NCI-H82 (cell line): Measurements from ENCODE around the gene ATP8B4.
"Not testable (repeated sequence)": the region's sequence is repeated elsewhere in the genome, so short reads cannot be mapped to it uniquely, and the experiment has no call there.

Experiments
- DNase-seq: peaks from one replicate; lab custom pipeline; 2025; lab: John Stamatoyannopoulos, UW

The ATP8B4 gene

DNA sequence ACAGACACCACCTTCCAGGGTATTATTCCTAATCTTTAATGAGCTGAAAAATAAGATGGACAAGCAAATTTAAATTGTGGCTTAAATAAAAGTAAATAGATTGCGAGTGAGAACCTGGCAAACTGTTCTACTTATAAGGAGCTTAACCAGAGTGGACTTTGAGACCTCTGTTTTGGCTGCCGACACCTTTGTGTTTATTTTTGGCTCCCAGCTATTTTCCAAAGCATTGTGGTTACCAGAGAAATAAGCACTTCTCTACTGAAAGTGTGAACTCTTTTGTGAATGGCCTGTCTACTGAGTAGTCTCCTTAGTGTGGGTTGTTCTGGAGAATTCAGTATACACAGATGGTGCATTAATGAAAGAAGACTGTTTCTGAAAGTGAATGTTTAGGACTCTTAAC lies 109.4 kb downstream of the ATP8B4 start:
- no peak for DNase-seq

DNA sequence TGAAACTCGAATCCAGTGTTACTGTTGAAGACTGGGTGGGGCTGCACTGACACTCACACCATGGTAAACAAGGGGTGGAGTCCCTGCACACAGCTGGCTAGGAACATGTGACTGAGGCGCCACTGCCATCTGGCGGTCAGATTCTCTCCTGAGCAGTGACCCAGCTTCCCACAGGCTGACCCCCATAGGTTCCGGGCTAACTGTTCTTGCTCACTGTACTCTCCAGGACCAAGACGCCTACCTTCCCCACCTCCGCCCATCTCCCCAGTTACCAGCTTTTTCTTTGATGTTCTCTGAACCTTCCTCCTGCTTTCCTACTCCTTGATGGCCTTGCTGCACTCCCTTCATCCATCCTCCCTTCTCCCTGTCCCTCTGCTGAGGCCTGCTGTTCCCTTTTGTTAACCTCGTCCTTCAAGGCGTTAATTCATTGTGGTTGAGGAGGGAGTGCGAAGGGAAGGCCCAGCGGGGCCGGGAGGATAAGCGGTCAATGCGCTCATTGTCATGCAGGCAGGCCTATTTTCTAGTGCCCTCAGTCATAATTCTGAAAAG lies 115.2 kb downstream of the ATP8B4 start:
- peak; percentile 93 for DNase-seq

DNA sequence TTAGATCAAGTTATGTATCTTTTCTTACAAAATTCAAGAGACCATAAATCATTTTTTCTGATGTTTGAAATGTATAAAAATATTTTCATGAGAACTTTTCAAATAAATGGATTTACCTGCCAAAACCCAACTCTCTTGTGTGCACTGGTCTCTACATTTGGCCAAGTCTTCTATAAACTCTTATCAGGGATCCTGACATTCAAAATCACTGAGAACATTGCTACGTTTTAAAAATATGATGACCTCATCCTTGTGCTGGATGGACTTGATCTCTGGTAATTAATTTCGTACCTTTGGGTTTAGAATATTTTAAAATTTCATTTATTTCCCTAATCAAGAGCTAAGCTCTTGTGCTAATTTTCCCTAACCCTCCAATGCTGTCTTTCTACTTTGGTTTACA lies 127.4 kb downstream of the ATP8B4 start:
- no peak for DNase-seq

DNA sequence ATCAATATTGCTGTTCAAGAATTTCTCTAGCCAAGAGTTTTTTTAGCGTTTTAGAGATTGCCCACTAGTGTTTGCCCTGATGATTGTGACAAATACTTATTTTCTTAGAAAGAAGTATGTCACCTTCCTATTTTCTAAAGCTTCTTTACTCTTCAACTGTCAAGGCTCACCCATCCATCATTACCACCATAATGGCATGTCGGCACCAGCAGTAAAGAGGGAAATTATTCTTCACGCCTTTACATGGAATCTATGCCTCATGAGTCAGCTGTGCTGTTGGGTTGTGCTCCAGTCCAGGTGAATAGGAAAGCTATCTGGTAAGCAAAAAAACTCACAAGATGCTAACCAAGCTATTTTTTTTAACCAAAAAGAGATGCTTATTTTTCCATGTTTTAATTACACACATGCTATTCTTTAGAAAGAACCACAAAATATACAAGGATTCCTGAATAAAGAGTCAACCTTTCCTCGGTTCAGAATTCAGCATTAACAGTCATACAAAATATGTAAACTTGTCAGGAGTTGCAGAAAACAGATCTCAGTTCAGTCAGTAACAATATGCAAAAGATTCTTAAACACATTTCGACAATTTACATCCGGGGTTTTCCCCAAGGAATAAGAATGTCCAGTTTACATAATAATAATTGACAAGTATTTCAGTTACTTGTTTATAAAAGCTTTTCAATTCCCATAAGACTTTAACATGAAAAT lies 128.0 kb downstream of the ATP8B4 start:
- DNase-seq, result no peak

DNA sequence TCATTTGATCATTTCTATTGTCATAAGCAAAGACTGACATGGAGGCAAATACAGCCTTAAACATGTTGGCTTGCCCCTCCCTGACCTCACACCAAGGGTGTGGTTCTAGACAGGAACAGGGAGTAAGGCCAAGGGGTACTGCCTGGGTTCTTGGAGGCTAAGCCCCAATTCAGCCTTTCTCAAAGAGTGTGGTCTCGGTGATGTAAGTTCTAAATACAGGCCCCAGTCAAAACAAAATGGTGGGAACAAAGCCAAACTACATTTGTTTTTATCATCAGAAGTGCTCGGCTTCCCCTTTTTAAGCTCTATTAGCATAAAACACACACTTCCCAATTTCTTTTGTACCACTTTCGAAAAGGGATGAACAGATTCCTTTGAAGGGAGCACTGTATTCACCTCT lies 129.5 kb downstream of the ATP8B4 start:
- DNase-seq, result no peak

DNA sequence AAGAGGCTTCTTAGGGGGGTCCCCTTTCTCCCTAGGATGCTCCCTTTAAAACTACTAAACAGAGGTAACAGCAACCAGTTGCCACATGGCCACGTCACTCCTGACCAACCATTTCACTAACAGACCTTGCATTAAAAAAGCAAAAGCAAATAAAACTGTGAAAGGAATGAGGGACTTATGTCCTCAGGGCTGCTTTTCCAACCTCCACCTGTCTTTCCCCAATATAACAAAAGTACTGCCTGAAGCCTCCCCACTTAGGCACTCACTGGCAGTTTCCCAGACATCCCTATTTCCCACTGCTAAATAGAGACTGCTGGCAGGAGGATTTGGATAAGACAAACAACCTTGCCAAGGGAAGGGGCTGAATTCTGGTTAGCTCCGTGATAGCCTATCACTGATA lies 130.3 kb downstream of the ATP8B4 start:
- DNase-seq, result peak; percentile 13

DNA sequence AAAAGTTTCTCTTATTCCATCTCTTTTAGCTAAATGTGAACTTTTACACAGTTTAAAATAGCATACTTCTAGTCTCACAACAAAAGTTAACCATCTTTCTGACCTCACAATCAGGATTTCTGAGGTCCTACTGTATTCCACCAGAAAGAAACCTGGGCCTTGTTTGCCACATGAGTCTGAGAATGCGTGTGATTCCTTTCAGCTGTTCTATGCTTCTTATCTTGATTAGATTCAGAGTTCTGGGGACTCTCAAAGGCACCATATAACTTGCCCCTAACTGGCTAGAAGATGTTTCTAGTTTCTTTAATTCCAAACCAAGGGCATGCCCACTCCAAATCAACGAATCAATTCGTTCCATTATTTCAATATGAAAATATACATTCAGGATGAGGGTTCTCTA lies 131.1 kb downstream of the ATP8B4 start:
- DNase-seq, result no peak

DNA sequence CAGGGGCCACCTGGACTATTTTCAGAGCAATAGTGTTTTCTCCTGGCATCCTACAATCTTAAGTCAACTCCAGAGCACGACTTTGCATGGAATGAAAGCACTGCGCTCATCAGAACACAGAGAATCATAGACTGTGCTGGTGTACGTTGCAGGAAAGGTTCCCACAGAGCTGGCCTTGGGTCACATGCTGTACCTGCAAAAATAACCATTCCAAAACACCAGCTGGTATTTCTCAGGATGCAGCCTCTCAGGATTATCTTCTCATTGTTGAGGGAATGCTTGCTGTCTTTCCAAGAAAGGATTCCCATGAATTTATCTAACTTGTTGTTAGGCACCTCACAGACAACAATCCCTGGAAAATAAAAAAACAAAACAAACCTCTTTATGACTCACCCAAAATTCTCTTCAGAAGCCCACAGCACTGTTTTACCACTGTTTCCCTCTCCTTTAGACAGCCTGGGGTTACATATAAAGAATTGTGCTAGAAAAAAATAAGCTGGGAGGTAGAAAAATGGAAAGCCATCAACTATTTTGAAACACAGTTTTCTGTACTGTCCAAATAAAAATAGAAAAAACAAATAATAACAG lies 131.7 kb downstream of the ATP8B4 start:
- DNase-seq, result peak; percentile 50

DNA sequence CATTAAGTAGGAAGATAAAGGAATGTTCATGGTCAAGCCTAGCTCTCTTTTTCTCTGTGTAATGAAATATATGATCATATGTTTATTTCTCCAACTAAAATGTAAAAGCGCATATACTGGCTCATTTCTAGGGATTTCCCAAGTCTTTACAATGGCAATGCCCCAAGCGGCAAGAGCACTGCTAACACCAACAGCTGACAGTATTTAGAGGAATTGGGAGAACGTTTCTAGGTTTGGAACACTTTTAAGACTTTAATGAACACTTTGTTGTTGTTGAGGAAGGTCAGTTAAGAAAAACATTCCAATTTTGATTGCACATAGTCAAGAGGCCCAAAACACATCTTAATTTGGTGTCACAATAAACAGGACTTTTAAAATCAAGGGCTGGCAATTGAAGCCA lies 132.7 kb downstream of the ATP8B4 start:
- DNase-seq, result no peak

DNA sequence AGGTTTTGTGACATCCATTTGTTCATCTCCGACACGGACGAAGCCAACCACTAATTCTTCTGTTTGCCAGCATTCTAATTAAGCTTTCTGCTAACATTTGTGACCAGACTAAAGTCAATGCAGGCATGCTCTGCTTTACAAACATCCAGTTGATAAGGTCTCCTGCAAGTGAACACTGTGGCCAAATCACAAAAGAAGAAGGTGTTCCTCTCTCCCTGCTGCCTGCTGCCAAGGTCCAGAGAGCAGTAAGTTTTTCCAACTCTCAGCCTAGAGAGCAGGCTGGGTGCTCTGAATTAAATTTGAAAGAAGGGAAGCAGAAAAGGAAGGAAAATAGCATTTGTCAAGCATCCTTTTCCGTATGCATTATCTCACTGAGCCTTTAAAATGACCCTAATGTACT lies 133.6 kb downstream of the ATP8B4 start:
- no peak for DNase-seq

DNA sequence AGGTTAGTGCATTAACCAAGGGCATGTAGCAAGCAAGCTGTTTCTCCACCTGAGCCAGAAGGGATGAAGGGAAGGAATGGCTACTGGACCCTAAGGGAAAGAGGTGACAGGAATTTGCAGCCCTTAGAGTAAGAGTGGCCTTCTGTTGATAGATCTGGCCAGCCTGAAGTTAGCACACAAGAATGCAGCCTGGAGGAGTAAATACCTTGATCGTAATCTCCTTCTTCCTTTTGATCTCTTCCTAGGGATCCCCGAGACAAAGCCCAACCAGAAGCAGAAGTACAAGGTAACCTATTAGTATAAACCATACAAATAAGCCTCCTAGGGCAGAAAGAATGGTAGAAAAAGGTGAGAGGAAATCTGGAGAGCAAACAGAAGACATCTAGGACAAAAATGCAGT lies 134.6 kb downstream of the ATP8B4 start:
- no peak for DNase-seq

DNA sequence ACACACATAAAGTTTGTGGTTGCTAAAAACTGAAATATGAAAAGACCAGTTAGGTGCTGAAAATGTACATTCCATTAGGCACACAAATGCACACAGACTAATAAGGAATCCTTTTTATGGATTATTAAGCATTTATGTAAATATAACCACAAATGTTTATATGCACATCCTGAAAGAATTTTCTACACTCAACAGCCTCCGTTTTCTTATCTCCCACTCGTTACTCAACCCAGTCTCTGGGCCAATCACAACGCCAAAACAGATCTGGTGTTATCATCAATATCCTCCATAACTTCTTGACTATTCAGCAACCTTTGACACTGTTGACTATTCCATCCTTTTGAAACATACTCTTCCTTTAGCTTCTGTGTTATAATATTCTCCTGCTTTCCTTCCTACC lies 136.4 kb downstream of the ATP8B4 start:
- DNase-seq, result no peak

DNA sequence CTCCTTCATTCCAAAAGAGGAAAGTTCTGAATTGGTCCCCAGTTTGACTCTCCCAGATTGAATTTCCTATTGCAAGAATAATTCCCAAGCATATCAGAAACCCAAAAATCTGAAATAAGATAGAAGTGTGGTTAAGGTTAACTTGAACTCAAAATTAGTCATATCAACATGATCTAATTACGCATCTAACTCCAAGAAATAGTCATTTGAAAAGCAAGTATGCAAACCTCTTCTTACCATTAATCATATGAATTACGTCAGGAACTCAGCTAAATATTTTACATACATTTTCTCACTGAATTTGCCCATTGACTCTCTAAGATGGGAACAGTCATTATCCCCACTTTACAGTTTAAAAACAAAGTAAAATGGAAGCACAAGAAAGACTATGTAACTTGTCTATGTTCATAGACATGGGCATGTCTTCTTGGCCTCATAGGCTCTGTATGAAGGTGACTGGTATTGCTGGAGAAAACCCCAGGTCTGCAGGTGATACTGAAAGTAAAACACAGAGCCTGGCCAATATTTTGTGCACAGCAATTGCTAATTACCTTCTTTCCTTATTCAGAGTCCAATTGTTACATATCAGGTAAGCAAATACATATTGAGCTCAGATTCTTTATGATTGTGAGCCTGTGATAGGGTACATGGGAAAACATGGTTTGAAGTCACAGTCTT lies 139.2 kb downstream of the ATP8B4 start:
- DNase-seq, result no peak

DNA sequence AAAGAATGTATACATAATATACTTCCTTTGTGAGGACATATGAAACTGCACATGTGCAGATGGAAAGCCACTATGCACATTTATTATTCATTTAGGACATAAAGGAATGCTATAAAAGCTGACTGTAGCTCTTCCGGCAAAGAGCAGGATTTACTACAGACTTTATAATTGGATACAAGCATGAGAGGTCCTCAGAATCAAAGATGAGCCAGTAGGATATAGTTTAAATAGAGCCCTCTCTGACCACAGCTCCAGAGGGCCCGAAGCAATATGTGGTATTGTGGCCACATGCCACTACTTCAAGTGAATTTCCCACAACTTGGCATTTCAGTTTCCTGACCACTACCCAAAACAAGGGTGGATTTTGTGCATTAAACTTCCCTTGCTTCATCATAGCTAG lies 140.9 kb downstream of the ATP8B4 start:
- DNase-seq, result peak; percentile 49

DNA sequence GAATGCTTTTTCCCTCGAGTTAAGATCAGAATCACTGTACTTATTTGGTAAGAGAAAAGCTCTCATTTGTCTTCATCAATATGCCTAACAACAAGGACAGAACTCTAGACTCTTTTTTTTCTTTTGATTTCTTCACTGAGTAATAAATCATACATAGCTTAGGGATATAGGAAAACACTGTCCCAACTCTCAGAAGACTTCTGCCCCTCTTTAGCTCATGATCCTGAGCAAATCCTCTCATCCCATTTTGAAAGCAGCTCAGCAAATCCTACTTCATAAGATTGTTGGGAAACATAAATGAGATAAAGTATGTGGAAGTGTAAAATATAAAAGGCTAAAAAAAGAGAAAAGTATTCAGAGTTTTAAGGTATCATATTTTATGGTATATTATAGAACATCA lies 141.7 kb downstream of the ATP8B4 start:
- DNase-seq, result peak; percentile 48

DNA sequence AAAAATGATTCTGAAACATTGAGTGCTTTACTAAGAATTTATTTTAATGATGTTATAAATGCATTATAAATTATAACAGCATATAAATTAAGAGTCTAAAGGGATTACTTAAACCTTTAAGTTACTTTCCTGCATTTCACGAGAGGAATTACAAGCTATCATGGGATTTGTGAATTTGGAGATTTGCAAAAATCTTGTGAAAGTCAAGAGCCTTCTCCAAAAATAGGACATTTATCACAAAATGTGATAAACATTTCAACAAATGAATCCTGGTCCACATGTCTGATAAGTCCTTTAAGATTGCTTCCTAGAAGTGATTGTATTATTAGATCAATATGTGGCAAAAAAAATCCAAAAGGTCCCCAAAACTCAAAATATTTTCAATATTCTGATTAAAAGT lies 154.5 kb downstream of the ATP8B4 start:
- no peak for DNase-seq

DNA sequence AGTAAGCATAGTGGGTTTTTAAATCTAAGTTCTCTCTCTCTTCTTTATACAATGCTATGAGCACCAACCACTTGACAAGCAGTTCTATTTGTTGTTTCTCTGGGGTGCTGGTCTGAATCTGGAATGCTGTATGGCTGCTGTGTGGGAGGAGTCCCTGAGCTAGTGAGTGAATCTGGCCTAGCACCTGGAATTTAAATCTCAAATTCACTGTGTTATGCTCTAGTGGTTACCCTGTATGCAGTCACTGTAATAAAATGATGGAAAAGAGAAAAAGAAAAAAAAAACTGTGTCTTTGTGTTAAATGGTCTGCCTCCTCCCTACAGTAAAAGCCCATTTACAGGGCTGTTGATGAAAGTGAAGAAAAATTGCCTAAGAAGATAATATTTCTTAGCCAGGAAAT lies 155.0 kb downstream of the ATP8B4 start:
- DNase-seq, result no peak

DNA sequence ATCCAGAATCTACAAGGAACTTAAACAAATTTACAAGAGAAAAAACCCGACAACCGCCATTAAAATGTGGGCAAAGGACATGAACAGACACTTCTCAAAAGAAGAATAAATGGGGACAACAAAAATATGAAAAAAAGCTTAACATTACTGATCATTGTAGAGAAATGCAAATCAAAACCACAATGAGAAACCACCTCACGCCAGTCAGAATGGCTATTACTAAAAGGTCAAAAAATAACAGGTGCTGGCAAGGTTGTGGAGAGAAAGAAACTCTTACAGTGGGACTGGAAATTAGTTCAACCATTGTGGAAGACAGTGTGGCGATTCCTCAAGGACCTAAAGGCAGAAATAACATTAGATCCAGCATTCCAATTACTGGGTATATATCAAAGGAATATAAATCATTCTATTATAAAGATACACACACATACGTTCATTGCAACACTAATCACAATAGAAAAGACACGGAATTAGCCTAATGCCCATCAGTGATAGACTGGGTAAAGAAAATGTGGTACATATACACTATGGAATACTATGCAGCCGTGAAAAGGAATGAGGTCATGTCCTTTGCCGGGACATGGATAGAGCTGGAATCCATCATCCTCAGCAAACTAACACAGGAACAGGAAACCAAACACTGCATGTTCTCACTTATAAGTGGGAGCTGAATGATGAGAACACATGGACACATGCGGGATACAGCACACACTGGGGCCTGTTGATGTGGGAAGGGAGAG lies 155.8 kb downstream of the ATP8B4 start:
- not testable (repeated sequence) for DNase-seq

DNA sequence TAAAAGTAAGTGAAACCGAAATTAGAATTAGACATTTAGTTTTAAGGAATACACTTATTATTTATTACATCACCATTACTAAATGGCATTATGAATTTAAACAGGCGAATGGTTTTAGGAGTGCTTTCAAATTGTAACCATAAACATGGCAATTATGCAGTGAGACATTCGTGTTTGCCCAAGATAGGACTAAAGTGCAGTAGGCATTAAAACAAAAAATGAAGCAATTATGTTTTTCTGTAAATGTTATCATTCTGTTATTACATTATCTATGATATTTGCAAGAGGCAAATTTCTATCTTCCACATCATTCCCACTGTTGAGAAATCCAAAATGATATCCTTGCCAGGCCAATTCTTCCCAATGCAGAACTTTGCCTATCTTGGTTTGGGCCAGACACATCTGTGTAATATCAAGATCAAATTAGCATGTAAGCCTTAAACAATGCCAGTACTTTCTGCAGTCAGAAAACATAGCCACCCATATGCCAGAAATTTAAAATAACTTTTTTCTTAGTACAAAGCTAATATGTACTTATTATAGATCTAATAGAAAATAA lies 156.9 kb downstream of the ATP8B4 start:
- no peak for DNase-seq

DNA sequence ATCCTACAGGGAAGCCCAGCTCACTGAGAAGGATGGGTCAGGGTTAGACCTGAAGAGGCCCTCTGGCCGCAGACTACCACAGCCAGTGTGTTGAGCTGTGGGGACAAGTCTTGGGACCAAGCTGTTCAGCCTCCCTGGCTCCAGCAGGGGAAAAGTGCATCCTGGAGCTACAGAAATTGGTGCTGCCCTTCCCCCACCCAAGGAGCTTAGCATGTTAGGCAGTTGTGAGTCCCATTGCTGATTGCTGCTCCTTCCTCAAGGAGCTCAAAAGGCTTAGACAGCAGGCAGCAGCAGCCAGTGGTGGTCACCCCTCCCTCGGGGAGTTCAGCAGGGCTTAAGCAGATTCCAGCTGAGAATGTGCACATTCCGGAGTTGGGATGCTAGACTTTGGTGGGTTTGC lies 165.6 kb downstream of the ATP8B4 start:
- peak; percentile 89 for DNase-seq

DNA sequence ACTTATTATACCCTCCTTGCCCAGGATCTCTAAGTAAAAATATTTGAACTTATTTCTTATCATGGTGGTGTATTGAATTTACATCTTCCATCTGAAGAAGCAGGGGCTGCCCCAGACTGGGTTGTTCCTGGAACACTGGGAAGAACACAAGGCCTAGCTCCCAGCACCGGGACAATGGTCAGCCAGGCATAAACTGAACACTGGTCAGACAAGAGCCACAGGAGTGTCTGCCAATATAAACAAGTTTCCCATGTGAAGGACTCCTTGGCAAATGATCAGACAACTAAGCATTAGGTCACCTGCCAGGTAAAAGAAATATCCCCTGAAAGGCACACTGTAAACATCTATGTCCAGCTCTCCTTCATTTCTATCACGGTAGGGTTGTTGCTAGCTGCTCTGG lies 172.4 kb downstream of the ATP8B4 start:
- no peak for DNase-seq

DNA sequence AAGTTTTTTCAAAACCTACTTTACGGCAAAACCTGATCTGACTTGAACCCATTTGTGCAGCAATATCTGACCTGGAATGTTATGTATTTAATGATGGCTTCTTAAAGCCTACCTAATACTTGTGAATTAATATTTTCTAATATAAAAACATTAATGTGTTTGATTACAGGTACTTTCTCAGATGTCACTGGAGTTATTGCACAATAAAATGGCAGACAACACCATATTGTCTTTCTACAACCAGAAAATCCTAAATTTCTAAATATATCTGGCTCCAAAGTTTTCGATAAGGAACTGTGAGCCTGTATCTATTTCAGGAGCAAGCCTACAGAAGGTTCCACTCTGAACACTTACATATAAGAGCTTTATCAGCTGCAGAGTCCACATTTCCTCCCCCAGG lies 184.5 kb downstream of the ATP8B4 start:
- no peak for DNase-seq
